ENCODE data around the gene NLGN3.
"Not testable (repeated sequence)": the region's sequence is repeated elsewhere in the genome, so short reads cannot be mapped to it uniquely, and the experiment has no call there.

NLGN3 gene

GRCh38 chrX:71173440-71173839 lies 28.8 kb downstream of the NLGN3 start:
- TF ChIP-seq, protein P1, sequence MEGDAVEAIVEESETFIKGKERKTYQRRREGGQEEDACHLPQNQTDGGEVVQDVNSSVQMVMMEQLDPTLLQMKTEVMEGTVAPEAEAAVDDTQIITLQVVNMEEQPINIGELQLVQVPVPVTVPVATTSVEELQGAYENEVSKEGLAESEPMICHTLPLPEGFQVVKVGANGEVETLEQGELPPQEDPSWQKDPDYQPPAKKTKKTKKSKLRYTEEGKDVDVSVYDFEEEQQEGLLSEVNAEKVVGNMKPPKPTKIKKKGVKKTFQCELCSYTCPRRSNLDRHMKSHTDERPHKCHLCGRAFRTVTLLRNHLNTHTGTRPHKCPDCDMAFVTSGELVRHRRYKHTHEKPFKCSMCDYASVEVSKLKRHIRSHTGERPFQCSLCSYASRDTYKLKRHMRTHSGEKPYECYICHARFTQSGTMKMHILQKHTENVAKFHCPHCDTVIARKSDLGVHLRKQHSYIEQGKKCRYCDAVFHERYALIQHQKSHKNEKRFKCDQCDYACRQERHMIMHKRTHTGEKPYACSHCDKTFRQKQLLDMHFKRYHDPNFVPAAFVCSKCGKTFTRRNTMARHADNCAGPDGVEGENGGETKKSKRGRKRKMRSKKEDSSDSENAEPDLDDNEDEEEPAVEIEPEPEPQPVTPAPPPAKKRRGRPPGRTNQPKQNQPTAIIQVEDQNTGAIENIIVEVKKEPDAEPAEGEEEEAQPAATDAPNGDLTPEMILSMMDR (conservative IDR thresholded peaks at IDR 0.05; ENCODE audit: low read depth), result no peak
- H3K27ac ChIP-seq, result no peak overlapping the region
- CTCF ChIA-PET, result interaction anchor here (0.5 kb wide), 1 partner anchor 405 kb away, joined by 3 read pairs; no protein-coding TSS in a partner anchor
- POLR2A ChIA-PET (ENCODE audit: low non-redundant PET), result no interaction called here
- DNase-seq (ENCODE audit: low spot score), result no peak

- CTCF ChIA-PET, result interaction anchor here (0.6 kb wide), 1 partner anchor 22 kb away, joined by 3 read pairs; no protein-coding TSS in a partner anchor
- DNase-seq (ENCODE audit: low spot score), result no peak
- TF ChIP-seq, protein P1 (conservative IDR thresholded peaks at IDR 0.05; ENCODE audit: low read depth), result no peak
- POLR2A ChIA-PET (ENCODE audit: low non-redundant PET), result no interaction called here
- no peak overlapping the region for H3K27ac ChIP-seq
Measured at GRCh38 chrX:71174795-71175194, 30.2 kb downstream of the NLGN3 start.

GRCh38 chrX:71175531-71175930 lies 30.9 kb downstream of the NLGN3 start:
- TF ChIP-seq, protein P1 (conservative IDR thresholded peaks at IDR 0.05; ENCODE audit: low read depth), result no peak
- ChIA-PET CTCF (no interaction called here), POLR2A (ENCODE audit: low non-redundant PET) (no interaction called here)

GRCh38 chrX:71177327-71177726 lies 32.7 kb downstream of the NLGN3 start:
- ChIA-PET CTCF (no interaction called here), POLR2A (ENCODE audit: low non-redundant PET) (no interaction called here)
- H3K27ac ChIP-seq, result no peak overlapping the region
- DNase-seq (ENCODE audit: low spot score), result no peak
- TF ChIP-seq, protein P1 (conservative IDR thresholded peaks at IDR 0.05; ENCODE audit: low read depth), result no peak

More at GRCh38 chrX:71175531-71175930, 30.9 kb downstream of the NLGN3 start:
- no peak for DNase-seq (ENCODE audit: low spot score)
- no peak overlapping the region for H3K27ac ChIP-seq

DNA sequence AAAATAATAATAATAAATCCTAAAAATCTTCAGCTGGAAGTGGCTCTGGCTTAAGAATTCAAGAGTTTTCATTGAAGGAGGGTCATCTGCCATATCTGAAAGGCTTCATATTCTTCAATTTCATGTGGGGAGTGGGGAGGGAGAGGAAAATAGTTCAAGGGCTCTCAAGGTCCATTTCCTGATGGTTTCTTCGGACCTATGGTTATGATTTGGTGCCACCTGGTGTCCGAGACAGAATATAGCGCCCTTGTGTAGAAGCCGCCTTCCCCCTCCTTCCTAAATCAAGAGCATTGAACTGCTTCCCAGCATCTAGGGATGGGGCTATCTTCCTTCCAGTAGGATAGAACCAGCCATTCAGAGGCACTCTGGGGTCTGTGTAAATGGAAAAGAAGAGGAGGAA lies 34.3 kb downstream of the NLGN3 start:
- ChIA-PET CTCF (interaction anchor here (0.7 kb wide), 1 partner anchor 208 kb away, joined by 3 read pairs; no protein-coding TSS in a partner anchor), POLR2A (ENCODE audit: low non-redundant PET) (no interaction called here)
- DNase-seq (ENCODE audit: low spot score), result peak; percentile 41
- H3K27ac ChIP-seq, result no peak overlapping the region
- TF ChIP-seq, protein P1 (conservative IDR thresholded peaks at IDR 0.05; ENCODE audit: low read depth), result peak; percentile 56

- CTCF ChIA-PET; DNase-seq (ENCODE audit: low spot score); POLR2A ChIA-PET (ENCODE audit: low non-redundant PET): not testable (repeated sequence)
- H3K27ac ChIP-seq, result peak overlapping the region; percentile 72; the same call in 1 of the 2 replicates
Measured at GRCh38 chrX:71180579-71181265, 36.1 kb downstream of the NLGN3 start.

GRCh38 chrX:71181558-71181909 lies 36.9 kb downstream of the NLGN3 start:
- DNase-seq (ENCODE audit: low spot score), result no peak
- POLR2A ChIA-PET (ENCODE audit: low non-redundant PET), result no interaction called here
- H3K27ac ChIP-seq, result peak overlapping the region; percentile 72
- TF ChIP-seq, protein P1 (conservative IDR thresholded peaks at IDR 0.05; ENCODE audit: low read depth), result no peak
- CTCF ChIA-PET, result no interaction called here
